ENCODE measurements around the gene EMC9. TPM values are rescaled to one million over a fixed set of nuclear protein-coding genes. Genes with fewer than 3 reads are reported as not detected.

EMC9 gene
- total RNA-seq, 4 donors from 2014 or later: 6.7 to 16.3 (median 11.6) TPM

DNA sequence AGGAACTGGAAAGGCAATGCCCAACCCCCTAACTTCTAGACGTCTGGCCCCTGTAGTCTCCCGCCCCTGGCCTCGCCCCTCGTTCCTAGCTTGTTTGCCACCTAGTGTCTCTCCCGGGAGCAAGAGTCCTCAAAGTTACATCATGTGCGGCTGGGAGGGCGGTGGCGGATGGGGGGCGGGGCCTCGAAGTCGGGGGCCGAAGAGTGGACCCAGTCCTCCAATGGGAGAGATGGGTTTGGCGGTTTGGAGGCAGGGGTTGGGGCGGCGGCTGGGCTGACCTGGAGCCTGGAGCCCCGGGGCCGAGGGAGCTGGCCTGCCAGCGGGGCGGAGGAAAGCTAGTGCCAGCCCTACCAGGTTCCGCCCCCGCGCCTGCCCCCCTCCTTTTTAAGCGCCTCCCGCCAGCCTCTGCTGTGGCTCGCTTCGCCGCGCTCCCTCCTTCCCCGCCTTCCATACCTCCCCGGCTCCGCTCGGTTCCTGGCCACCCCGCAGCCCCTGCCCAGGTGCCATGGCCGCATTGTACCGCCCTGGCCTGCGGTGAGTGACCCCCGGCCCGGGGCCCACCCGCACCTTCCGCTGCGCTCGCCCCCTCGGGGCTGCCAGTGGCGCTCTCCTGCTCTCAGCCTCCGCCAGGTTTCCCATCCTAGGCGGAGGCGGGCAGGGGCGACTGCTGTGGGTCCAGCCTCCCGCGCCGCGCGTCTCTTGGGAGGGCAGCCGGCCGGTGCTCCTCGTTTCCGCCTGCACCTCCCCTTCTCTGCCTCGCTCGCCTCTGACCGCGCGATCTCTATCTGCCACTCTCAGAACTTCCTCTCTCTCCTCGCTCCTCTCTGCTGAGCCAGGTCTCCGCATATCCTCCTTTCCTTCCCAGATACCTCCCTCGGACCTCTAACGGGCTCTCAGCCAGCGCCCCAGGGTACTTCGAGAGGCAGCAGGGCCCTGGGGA is 47.2 kb downstream of the EMC9 start, which contains the start of gene PCK2:
Gene PCK2, plus strand, starts transcription at position 411 of the 940 bp plus-strand sequence. Its CDS starts 95 bp downstream, at position 506.
- TF ChIP-seq, protein P1, sequence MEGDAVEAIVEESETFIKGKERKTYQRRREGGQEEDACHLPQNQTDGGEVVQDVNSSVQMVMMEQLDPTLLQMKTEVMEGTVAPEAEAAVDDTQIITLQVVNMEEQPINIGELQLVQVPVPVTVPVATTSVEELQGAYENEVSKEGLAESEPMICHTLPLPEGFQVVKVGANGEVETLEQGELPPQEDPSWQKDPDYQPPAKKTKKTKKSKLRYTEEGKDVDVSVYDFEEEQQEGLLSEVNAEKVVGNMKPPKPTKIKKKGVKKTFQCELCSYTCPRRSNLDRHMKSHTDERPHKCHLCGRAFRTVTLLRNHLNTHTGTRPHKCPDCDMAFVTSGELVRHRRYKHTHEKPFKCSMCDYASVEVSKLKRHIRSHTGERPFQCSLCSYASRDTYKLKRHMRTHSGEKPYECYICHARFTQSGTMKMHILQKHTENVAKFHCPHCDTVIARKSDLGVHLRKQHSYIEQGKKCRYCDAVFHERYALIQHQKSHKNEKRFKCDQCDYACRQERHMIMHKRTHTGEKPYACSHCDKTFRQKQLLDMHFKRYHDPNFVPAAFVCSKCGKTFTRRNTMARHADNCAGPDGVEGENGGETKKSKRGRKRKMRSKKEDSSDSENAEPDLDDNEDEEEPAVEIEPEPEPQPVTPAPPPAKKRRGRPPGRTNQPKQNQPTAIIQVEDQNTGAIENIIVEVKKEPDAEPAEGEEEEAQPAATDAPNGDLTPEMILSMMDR (IDR thresholded peaks at IDR 0.05; ENCODE audit: low read depth): no peak

DNA sequence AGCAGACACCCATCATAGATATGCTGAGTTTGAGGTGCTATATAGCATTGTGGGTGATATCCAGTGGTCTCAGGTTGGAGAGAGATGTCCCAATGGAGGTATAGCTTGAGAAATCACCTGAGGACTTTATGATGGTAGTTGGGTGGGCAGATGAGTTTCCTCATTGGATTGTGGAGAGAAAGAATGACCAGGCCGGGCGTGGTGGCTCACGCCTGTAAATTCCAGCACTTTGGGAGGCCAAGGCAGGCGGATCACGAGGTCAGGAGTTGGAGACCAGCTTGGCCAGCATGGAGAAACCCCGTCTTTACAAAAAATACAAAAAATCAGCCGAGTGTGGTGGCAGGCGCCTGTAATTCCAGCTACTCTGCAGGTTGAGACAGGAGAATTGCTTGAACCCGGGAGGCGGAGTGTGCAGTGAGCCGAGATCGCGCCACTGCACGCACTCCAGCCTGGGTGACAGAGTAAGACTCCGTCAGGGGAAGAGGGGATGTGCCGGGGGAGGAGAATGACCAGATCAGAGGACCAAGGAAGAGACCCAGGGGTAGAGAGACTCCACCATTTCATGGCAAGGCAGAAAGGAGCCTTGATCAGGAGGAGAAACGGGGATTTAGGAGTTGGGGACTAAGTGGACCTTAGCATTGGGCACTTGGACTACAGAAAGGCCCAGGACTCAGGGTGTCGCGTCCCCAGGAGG is 48.0 kb downstream of the EMC9 start:
- TF ChIP-seq, protein P1 (IDR thresholded peaks at IDR 0.05; ENCODE audit: low read depth): no peak

GRCh38 chr14:24092505-24093206 is 48.7 kb downstream of the EMC9 start:
- TF ChIP-seq, protein P1 (IDR thresholded peaks at IDR 0.05; ENCODE audit: low read depth): no peak

GRCh38 chr14:24092110-24092504 is 49.3 kb downstream of the EMC9 start:
- TF ChIP-seq, protein P1 (IDR thresholded peaks at IDR 0.05; ENCODE audit: low read depth): no peak

- TF ChIP-seq, protein P1 (IDR thresholded peaks at IDR 0.05; ENCODE audit: low read depth): no peak
Measured at GRCh38 chr14:24089890-24090289, 51.5 kb downstream of the EMC9 start.

Small RNAs within 50 kb of the gene (small RNA-seq; reads per million reads assigned to genes)
- not detected for gene AL136295.4
- gene IPO4: not detected
- gene IRF9: not detected
- 1.1 reads per million for gene RNA5SP383

Other genes starting within 250 kb of the EMC9 start
- 10 to 100 TPM; 42.0 to 60.7 (median 45.8) TPM for gene DHRS4, start 187.8 kb downstream of the EMC9 start, total RNA-seq
- gene DHRS4L2, start 152.7 kb downstream of the EMC9 start, total RNA-seq: 10 to 100 TPM; 13.9 to 26.4 (median 20.9) TPM
- under 1 TPM in 3 of 4 donors, not detected in 1; 0.17 to 0.33 (median 0.22) TPM for gene CARMIL3, start 89.6 kb downstream of the EMC9 start, total RNA-seq
- not detected for gene CPNE6, start 70.0 kb downstream of the EMC9 start, total RNA-seq
- 100 to 1,000 TPM in 1 of 4 donors, 10 to 100 TPM in 3; 24.0 to 125 (median 53.1) TPM for gene PCK2, start 47.3 kb downstream of the EMC9 start, total RNA-seq
- 10 to 100 TPM; 39.6 to 83.5 (median 53.2) TPM for gene DCAF11, start 26.8 kb downstream of the EMC9 start, total RNA-seq
- gene NRL, start 26.6 kb downstream of the EMC9 start, total RNA-seq: 1 to 10 TPM in 3 of 4 donors, not detected in 1; 1.0 to 3.0 (median 1.1) TPM
- under 1 TPM in 1 of 4 donors, not detected in 3; 0.68 TPM for gene FITM1, start 10.9 kb downstream of the EMC9 start, total RNA-seq
- 100 to 1,000 TPM in 2 of 4 donors, 10 to 100 TPM in 2; 89.6 to 110 (median 99.7) TPM for gene PSME1, start 5.4 kb downstream of the EMC9 start, total RNA-seq
- gene PSME2, start 5.0 kb upstream of the EMC9 start, total RNA-seq: 10 to 100 TPM; 34.5 to 42.8 (median 39.5) TPM
- gene RNF31, start 5.9 kb upstream of the EMC9 start, total RNA-seq: 10 to 100 TPM; 21.7 to 54.8 (median 27.4) TPM
- gene IRF9, start 19.7 kb upstream of the EMC9 start, total RNA-seq: 10 to 100 TPM; 31.6 to 83.1 (median 55.9) TPM
- 10 to 100 TPM in 1 of 4 donors, 1 to 10 TPM in 3; 3.1 to 27.7 (median 5.5) TPM for gene REC8, start 30.5 kb upstream of the EMC9 start, total RNA-seq
- gene IPO4, start 47.2 kb upstream of the EMC9 start, total RNA-seq: 10 to 100 TPM; 12.1 to 60.0 (median 17.3) TPM
- gene TM9SF1, start 53.9 kb upstream of the EMC9 start, total RNA-seq: 10 to 100 TPM; 36.7 to 46.6 (median 41.5) TPM
- not detected for gene TSSK4, start 64.1 kb upstream of the EMC9 start, total RNA-seq
- gene CHMP4A, start 71.9 kb upstream of the EMC9 start, total RNA-seq: 100 to 1,000 TPM in 2 of 4 donors, 10 to 100 TPM in 2; 54.1 to 114 (median 82.3) TPM
- gene MDP1, start 74.5 kb upstream of the EMC9 start, total RNA-seq: 10 to 100 TPM; 14.3 to 30.3 (median 24.1) TPM
- 100 to 1,000 TPM; 106 to 156 (median 122) TPM for gene NEDD8, start 90.8 kb upstream of the EMC9 start, total RNA-seq
- gene GMPR2, start 91.3 kb upstream of the EMC9 start, total RNA-seq: 10 to 100 TPM; 31.3 to 75.5 (median 54.3) TPM
- 10 to 100 TPM; 46.1 to 68.0 (median 58.3) TPM for gene TINF2, start 101.0 kb upstream of the EMC9 start, total RNA-seq
- 1 to 10 TPM in 1 of 4 donors, under 1 TPM in 2, not detected in 1; 0.49 to 1.3 (median 0.85) TPM for gene TGM1, start 121.6 kb upstream of the EMC9 start, total RNA-seq
- 10 to 100 TPM; 11.9 to 34.9 (median 22.6) TPM for gene RABGGTA, start 130.0 kb upstream of the EMC9 start, total RNA-seq
- 10 to 100 TPM; 22.7 to 33.0 (median 28.6) TPM for gene DHRS1, start 158.2 kb upstream of the EMC9 start, total RNA-seq
- gene NOP9, start 158.3 kb upstream of the EMC9 start, total RNA-seq: 10 to 100 TPM; 14.3 to 19.4 (median 15.1) TPM
- gene CIDEB, start 166.4 kb upstream of the EMC9 start, total RNA-seq: 10 to 100 TPM in 2 of 4 donors, 1 to 10 TPM in 2; 5.2 to 14.3 (median 10.3) TPM
- 10 to 100 TPM in 1 of 4 donors, 1 to 10 TPM in 3; 2.0 to 11.9 (median 6.4) TPM for gene LTB4R2, start 168.5 kb upstream of the EMC9 start, total RNA-seq
- 10 to 100 TPM in 1 of 4 donors, 1 to 10 TPM in 3; 4.2 to 10.9 (median 7.5) TPM for gene LTB4R, start 169.9 kb upstream of the EMC9 start, total RNA-seq
- 100 to 1,000 TPM in 1 of 4 donors, 10 to 100 TPM in 3; 16.5 to 103 (median 28.8) TPM for gene ADCY4, start 193.5 kb upstream of the EMC9 start, total RNA-seq
- gene RIPK3, start 198.4 kb upstream of the EMC9 start, total RNA-seq: 10 to 100 TPM; 10.3 to 14.3 (median 12.3) TPM
- 10 to 100 TPM; 20.9 to 33.5 (median 26.1) TPM for gene NFATC4, start 226.6 kb upstream of the EMC9 start, total RNA-seq